HepG2 (cell line): ENCODE measurements around the gene TTN.
"Not testable (repeated sequence)": the region's sequence is repeated elsewhere in the genome, so short reads cannot be mapped to it uniquely, and the experiment has no call there.

Experiments
- CCAR2 ChIP-seq: fragments of 200-400 bp; formaldehyde crosslinking; optimal IDR thresholded peaks from 2 replicates; pipeline ENCODE3; 2018; ENCODE audit warnings: low read depth, mild to moderate bottlenecking, low read length, moderate library complexity
- MAX ChIP-seq: IDR thresholded peaks from 2 replicates; pipeline ENCODE4 v1.6.1; 2012; ENCODE audit warnings: inconsistent platforms
- ZNF101 ChIP-seq: sonication (generic); formaldehyde crosslinking; IDR thresholded peaks from 2 replicates; pipeline ENCODE4 v1.4.0; 2020; ENCODE audit warnings: mild to moderate bottlenecking, low read depth, missing genetic modification reagents, borderline replicate concordance
- ZNF510 ChIP-seq: sonication (generic); formaldehyde crosslinking; IDR thresholded peaks from 2 replicates; pipeline ENCODE4 v1.4.0; 2020; ENCODE audit warnings: low read depth, mild to moderate bottlenecking, missing genetic modification reagents
- ZNF7 ChIP-seq: IDR thresholded peaks from 2 replicates; pipeline ENCODE4 v1.6.1; 2016; ENCODE audit warnings: missing biosample characterization, missing genetic modification reagents
- ZSCAN30 ChIP-seq: sonication (generic); formaldehyde crosslinking; IDR thresholded peaks from 2 replicates; pipeline ENCODE4 v1.5.0; 2020; ENCODE audit warnings: mild to moderate bottlenecking, missing genetic modification reagents

DNA sequence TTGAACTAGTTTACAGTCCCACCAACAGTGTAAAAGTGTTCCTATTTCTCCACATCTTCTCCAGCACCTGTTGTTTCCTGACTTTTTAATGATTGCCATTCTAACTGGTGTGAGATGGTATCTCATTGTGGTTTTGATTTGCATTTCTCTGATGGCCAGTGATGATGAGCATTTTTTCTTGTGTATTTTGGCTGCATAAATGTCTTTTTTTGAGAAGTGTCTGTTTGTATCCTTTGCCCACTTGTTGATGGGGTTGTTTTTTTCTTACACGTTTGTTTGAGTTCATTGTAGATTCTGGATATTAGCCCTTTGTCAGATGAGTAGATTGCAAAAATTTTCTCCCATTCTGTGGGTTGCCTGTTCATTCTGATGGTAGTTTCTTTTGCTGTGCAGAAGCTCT lies 281.8 kb downstream of the TTN start:
- TF ChIP-seq ZNF7 (CRISPR knock-in tag); ZNF510 (CRISPR knock-in tag); CCAR2; MAX; ZSCAN30 (CRISPR knock-in tag); ZNF101: not testable (repeated sequence)
